ENCODE measurements around the gene FGFR2.

FGFR2 gene

DNA sequence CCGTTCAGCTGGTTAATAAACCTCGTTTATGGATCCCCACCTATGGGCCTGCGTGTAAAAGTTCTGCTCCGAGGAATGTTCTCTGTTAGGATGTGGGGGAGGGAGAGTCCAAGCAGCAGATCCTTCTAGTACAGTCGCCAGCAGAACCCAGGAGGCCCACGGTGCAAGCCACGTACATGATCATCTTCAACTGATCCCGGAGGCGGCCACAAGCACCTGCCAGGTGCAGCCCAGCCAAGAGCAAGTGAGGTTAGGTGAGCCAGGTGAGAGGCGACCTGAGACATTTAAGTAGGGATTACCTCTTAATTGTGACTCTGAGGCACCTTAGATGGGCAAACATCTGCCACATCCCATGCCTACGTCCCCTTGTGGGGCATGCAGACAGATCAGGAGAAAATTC is 18.0 kb upstream of the FGFR2 start:
- H3K27ac ChIP-seq: no peak overlapping the region
- TF ChIP-seq ZFX (IDR thresholded peaks at IDR 0.05): no peak
- TF ChIP-seq, protein P1, sequence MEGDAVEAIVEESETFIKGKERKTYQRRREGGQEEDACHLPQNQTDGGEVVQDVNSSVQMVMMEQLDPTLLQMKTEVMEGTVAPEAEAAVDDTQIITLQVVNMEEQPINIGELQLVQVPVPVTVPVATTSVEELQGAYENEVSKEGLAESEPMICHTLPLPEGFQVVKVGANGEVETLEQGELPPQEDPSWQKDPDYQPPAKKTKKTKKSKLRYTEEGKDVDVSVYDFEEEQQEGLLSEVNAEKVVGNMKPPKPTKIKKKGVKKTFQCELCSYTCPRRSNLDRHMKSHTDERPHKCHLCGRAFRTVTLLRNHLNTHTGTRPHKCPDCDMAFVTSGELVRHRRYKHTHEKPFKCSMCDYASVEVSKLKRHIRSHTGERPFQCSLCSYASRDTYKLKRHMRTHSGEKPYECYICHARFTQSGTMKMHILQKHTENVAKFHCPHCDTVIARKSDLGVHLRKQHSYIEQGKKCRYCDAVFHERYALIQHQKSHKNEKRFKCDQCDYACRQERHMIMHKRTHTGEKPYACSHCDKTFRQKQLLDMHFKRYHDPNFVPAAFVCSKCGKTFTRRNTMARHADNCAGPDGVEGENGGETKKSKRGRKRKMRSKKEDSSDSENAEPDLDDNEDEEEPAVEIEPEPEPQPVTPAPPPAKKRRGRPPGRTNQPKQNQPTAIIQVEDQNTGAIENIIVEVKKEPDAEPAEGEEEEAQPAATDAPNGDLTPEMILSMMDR (conservative IDR thresholded peaks at IDR 0.05): no peak

DNA sequence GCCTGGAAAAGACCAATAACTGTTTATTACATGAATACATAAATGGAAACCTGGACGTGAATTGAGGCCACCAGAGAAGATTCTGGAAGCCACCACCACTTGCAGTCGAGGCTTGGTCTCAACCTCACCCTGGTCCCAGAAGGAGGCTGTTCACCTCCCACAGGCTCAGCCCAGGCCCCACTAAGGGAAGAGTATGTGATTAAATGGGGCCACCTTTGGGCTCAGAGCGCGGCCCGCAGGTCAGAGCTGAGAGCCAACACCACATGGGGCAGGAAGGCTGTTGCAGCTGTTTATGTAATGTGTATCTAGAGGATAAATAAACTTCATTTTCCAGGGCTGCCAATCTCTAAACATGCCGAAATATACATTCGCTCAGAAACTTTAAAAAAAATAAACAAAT is 17.6 kb upstream of the FGFR2 start:
- no peak overlapping the region for H3K27ac ChIP-seq
- no peak for TF ChIP-seq ZFX (IDR thresholded peaks at IDR 0.05)
- TF ChIP-seq, protein P1 (conservative IDR thresholded peaks at IDR 0.05): no peak

DNA sequence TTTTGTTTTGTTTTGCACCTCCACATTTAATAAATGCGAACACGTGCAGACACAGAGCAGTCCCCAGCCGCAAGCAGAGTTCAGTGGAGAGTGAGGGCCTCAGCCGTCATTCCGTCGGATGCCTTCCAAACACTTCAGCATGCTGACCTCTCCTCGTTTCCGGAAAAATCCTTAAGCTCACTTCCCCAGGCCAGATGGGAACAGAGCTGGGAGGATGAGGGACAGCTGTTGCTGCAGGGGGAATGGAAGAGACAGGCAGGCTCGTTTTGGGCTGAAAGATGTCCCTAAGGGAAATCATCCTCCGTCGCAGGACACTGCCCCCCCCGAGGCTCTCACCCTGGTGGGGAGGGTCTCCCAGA is 17.2 kb upstream of the FGFR2 start:
- no peak for TF ChIP-seq ZFX (IDR thresholded peaks at IDR 0.05)
- TF ChIP-seq, protein P1 (conservative IDR thresholded peaks at IDR 0.05): no peak
- H3K27ac ChIP-seq: no peak overlapping the region

DNA sequence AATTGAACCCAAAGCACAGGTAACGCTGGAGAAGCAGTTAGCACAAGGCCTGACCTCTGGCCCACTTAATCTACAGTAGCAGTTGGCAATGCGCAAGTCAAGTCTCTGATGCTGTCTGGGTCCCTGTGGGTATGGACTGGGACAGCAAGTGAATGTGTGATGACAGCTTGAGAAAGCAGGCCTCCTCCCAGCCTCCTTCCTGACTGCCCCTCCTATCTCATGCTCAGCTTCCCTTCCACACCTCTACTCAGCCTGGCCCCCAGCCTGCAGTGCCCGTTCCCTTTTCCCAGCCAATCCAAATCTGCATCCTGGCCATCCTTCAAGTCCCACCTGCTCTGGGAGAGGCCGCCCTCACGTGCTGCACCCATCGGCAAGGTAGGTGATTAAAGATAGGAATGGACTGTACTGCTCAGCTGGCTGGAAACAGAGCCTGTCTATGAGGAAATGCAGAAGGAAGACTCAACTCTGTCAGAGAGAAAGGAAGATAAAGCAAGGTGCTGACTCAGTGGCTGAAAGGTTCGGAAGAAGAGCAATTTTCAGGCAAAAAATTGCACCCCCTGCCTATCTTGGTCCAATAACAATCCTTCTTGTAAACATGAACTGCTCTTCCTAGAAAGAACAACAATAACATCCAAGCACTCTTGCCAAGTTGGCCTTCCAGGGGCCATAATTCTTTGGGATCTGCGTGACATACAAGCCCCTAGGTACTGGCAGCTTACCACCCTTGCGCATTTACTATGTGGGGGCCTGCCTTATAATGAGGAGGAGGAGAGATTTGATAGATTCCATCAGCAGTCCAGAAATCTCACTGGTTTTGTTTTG is 16.6 kb upstream of the FGFR2 start:
- no peak overlapping the region for H3K27ac ChIP-seq
- TF ChIP-seq, protein P1 (conservative IDR thresholded peaks at IDR 0.05): no peak
- no peak for TF ChIP-seq ZFX (IDR thresholded peaks at IDR 0.05)

DNA sequence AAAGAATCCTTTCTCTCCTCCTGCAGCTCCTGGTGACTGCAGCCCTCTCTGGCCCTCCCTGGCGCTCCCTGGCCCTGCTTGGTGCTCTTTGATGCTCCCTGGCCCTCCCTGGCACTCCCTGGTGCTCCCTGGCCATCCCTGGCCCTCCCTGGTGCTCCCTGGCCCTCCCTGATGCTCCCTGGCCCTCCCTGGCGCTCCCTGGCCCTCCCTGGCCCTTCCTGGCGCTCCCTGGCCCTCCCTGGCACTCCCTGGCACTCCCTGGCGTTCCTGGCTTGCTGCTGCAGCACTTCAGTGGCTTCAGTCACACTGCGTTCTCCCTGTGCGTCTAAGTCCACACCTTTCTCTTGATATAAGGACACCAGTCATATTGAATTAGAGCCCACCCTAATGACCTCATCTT is 15.2 kb upstream of the FGFR2 start:
- H3K27ac ChIP-seq: no peak overlapping the region
- TF ChIP-seq ZFX (IDR thresholded peaks at IDR 0.05): no peak

DNA sequence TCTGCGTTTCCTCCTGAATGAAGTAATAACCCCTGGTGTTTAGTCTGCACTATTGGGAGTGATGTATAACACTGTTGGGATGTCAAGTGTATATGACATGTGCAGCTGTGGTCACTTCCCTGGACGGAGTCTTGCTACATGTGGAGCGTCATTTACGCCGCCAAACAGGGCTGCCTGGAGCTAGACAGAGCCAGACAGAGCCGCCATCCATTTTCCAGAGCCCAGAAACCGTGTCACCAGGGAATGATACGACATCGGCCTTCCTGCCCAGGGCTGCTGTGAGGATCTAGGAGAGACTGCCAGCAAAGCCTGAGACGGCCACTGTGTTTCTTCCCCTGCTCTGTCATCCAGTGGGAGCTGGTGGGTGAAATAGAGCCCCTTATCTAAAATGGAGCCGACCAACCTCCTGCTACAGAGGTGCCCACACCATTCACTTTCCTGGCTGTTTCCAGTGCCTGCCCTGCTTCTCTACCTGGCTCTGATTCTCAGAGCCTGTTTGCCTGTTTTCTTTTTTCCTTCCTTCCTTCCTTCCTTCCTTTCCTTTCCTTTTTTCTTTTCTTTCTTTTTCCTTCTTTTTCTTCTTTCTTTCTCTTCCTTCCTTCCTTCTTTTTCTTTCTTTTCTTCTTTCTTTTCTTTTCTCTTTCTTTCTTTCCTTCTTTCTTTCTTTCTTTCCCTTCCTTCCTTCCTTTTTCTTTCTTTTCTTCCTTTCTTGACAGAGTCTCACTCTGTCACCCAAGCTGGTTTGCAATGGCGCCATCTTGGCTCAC is 13.3 kb upstream of the FGFR2 start:
- TF ChIP-seq ZFX (IDR thresholded peaks at IDR 0.05): no peak
- TF ChIP-seq, protein P1 (conservative IDR thresholded peaks at IDR 0.05): no peak
- no peak overlapping the region for H3K27ac ChIP-seq

DNA sequence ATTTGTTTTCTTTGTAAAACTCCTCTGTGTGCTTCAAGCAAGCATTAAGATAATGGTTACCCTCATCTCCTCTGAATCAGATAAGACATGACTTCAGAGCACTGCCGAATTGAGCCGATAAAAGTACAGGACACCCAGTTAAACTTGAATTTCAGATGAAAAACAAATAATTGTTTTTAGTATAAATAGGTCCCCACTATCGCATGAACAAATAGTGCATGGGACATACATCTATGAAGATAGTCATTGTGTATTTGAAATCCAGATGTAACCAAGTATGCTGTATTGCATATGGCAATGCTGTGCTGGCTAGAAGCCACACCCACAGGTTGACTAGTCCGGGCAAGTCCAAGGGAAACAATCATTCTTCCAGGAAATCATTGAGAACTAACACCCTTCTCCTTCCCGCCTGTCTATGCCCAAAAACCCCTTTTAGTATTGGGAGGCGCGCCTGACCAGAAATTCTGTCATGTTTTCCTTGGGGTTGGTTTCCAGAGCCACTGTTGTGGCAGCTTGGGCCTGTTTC is 12.6 kb upstream of the FGFR2 start:
- no peak for TF ChIP-seq ZFX (IDR thresholded peaks at IDR 0.05)
- TF ChIP-seq, protein P1 (conservative IDR thresholded peaks at IDR 0.05): no peak
- no peak overlapping the region for H3K27ac ChIP-seq

Data from C4-2B (cell line).